T follicular helper cell (primary cell): ENCODE data around the gene TBC1D17.
"Not testable (repeated sequence)": the region's sequence is repeated elsewhere in the genome, so short reads cannot be mapped to it uniquely, and the experiment has no call there.

ENCODE experiments used
- DNase-seq: peaks from one replicate; pipeline ENCODE4 v3.0.0-alpha.2; 2020; ENCODE audit warnings: low read depth

TBC1D17 gene

GRCh38 chr19:49921871-49922795 lies 44.6 kb downstream of the TBC1D17 start:
- no peak for DNase-seq

DNA sequence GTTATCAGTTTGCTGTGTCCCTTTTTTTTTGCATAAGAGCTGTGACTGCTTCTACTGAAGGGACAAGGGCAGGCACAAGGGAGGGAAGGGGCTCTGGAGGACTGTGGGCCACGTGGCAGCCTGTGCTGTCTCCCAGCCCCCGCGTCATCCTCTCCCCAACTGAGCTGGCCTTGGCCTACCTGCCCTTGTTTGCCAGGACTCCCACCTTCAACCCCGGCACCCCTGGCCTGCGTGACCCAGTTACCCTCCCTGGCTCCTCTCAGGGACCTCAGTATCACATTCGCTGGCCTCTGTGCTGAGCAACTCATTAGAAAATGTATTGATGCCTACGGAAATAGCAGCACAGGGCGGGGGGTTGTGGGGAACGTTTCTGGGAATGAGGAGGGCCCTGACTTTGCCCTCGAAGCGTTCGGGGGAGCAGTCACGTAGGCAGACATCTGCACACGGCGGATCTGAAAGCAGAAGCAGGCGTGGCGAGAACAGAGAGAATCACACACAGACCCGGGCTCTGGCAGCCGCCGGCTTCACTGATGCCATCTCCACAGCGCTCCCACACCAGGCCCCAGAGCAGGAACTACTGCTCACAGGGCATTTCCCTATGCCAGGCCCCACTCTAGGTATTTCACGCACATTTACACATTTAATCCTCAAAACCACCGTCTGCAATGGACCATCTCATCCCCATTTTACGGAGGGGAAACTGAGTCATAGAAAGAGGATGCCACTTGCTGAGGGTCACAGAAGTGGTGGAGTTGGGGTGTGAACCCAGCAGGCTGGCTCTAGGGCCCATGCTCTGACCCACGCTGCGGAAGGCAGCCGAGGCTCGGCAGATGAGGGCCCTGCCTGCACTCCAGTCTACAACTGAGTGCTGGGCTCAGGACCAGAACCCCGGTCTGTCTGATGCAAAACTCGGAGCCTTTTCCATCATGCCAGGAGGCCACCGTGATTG lies 45.8 kb downstream of the TBC1D17 start:
- no peak for DNase-seq

DNA sequence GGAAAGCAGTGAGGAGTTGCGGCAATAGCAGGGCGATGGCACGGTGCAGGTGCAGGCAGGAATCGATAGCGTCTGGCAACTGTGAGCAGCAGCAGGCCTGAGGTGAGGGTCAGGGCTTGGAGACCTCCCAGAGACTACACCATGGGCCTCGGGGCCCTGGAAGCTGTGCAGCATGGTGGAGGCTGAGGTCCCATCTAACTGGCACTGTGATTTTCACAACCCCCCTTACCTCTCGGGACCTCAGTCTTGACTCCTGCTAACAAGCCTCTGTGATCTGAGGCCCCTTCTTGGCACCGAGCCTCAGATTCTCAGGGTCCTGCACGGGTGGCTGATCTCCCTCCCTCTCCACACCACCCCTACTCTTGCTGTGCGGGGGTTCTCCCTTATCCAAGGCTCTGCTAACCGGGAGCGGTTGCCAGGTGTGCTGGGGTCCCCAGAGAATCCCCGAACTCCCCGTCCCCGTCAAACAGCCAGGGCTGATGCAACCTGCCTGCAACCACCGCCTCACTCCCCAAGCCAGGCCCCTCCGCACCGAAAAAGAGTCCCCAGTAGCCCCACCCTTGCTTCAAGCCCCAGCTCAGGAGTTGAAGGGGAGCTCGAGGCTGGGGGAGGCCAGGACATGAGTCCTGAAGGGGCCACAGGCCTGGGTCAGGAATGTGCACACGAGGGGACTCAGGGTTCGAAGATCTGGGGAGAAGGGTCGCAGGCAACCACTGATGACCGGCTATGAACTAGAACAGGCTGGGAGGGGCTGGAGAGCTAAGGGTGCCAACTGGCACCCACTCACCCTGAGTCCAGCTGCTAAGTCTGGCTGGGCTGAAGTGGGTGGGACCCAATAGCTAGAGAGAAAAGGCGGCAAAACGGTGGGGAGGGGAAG lies 46.7 kb downstream of the TBC1D17 start:
- no peak for DNase-seq

- not testable (repeated sequence) for DNase-seq
These were observed 47.3 kb downstream of the TBC1D17 start for GRCh38 chr19:49924881-49925210.

DNA sequence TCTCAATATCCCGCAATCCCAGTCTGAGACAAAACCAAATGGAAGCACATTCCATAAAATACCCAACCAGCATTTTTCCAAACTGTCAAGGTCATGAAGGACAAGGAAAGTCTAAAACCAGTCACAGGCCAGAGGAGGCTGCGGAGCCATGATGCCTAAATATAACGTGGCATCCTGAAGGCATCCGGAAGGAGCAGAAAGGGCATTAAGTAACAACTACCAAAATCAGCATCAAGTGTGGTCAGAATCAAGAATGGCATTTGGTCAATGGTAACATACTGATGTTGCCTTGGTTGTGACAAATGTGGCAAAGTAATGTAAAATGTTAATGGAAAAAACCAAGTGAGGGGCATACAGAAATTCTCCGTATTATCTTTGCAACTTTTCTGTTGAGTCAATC lies 48.0 kb downstream of the TBC1D17 start:
- no peak for DNase-seq

- no peak for DNase-seq
These were observed 49.0 kb downstream of the TBC1D17 start for GRCh38 chr19:49926515-49926914.

DNA sequence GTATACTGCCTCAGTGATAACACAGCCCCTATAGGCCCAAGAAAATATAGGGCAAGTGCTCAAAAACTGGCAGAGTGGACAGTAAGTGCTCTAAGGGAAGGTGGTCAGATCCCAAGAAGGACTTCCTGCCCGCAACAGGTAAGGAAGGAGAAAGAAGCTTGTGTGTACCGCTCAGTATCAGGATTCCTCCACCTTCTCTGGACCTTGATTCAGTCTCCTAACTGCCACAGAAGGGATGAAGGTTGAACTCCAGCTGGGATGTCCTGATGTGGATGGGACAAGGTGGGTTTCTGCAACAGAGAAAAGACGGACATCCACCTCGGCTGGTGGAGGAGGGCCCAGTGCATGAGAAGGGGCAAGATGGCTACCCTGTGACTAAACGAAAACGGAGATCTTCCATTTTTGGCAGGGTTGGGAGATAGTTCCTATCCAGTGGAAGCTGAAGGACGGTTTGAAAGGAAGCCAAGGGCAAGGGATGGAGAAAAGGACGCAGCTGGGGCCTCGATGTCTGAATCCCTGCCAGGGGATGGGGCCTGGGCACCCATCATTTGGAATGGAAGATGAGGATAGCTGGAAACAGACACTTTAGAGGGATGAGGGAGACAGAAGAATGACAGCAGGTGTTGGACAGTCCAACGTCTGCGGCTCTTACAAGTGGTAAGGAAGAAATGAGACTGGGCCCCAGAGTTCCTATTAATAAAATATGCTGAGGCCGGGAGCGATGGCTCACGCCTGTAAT lies 50.2 kb downstream of the TBC1D17 start:
- no peak for DNase-seq

- DNase-seq, result peak; percentile 86
These were observed 51.7 kb downstream of the TBC1D17 start, which contains the start of the genes ATF5 and NUP62 for GRCh38 chr19:49929121-49929610. ATF5 (plus strand) TSS chr19:49929205; CDS start chr19:49930851, 1,646 bp downstream. NUP62 (minus strand) TSS chr19:49929504; CDS start chr19:49909807, 19,697 bp downstream.

- DNase-seq, result peak; percentile 90
These were observed 52.3 kb downstream of the TBC1D17 start for GRCh38 chr19:49929611-49930482.

- DNase-seq, result no peak
These were observed 53.0 kb downstream of the TBC1D17 start for GRCh38 chr19:49930483-49931011.

DNA sequence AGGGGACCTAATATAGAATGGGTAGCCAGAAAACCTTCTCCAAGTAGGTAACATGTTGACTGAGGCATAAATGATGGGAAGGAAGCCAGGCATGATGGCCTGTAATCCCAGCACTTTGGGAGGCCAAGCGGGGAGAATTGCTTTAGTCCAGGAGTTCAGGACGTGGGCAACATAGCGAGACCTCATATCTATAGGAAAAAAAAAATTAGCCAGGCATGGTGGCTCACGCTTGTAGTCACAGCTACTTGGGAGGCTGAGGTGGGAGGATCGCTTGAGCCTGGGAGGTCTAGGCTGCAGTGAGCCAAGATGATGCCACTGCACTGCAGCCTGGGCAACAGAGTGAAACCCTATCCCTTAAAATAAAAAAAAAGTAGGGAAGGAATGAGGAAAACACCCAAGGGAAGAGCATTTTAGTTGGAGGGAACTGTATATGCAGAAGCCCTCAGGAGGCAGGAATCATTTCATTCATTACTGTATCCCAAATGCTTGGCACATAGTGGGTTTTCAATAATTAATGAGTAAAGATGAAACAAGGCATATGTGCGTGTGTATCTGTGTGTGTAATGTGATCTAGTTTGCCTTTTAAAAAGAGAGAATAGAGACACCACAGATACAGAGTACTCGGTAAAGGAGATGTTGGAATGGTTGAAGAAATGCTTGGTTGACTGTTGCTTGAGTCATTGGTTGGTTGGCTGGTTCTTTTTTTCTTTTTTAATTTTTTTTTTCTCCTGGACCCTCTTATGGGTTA lies 54.0 kb downstream of the TBC1D17 start:
- DNase-seq, result no peak

DNA sequence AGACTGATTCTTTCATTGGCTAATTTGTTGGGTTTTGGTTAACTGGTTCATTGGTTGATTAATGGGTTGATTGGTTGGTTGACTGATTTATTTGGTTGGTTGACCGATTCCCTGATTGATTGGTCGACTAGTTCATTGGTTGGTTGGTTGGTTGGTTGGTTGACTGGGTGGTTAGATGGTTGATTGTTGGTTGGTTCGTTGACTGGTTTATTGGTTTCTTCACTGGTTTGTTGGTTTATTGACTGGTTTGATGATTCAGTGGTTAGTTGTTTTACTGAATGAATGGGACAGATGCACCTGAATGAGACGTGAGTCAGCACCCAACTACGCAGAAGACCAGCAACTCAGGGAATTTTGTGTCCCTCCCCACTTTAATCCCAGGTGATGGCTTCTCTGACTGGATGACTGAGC lies 54.5 kb downstream of the TBC1D17 start:
- DNase-seq, result no peak

DNA sequence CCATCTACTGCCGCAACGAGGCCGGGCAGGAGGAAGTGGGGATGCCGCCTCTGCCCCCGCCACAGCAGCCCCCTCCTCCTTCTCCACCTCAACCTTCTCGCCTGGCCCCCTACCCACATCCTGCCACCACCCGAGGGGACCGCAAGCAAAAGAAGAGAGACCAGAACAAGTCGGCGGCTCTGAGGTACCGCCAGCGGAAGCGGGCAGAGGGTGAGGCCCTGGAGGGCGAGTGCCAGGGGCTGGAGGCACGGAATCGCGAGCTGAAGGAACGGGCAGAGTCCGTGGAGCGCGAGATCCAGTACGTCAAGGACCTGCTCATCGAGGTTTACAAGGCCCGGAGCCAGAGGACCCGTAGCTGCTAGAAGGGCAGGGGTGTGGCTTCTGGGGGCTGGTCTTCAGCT lies 55.2 kb downstream of the TBC1D17 start:
- DNase-seq, result peak; percentile 14

- no peak for DNase-seq
These were observed 56.1 kb downstream of the TBC1D17 start for GRCh38 chr19:49933643-49934042.

DNA sequence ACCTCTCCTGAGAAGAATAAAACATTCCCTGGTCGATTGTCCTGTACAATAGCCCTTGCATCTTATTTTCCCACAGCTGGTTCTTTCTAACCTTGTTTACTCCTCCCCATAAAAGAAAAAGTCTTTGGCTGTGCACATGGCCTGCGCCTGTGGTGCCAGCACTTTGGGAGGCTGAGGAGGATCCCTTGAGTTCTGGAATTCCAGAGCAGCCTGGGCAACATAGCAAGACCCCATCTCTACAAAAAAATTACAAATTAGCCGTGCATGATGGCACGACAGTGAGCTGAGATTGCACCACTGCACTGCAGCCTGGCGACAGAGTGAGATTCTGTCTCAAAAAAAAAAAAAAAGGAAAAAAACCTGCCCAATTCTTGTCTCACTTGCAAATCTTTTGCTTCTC lies 59.0 kb downstream of the TBC1D17 start:
- no peak for DNase-seq

- DNase-seq, result peak; percentile 60
These were observed 60.4 kb downstream of the TBC1D17 start for GRCh38 chr19:49937750-49938381.
